GM12865 (cell line): ENCODE data around the gene JAZF1.

Source experiments
- DNase-seq: peaks from one replicate; pipeline ENCODE4 v3.0.0; 2010; ENCODE audit warnings: low read depth
- H3K4me3 ChIP-seq: 2 replicates; pipeline ENCODE4 v1.5.1; 2011; ENCODE audit warnings: mild to moderate bottlenecking, low read depth, low read length, control low read depth
- CTCF ChIP-seq: IDR thresholded peaks from 2 replicates; pipeline ENCODE4 v1.5.1; 2011; ENCODE audit warnings: low read length, control low read depth, low read depth, inconsistent platforms; ENCODE audit not compliant: insufficient read depth; ENCODE audit errors: missing control alignments

The JAZF1 gene

DNA sequence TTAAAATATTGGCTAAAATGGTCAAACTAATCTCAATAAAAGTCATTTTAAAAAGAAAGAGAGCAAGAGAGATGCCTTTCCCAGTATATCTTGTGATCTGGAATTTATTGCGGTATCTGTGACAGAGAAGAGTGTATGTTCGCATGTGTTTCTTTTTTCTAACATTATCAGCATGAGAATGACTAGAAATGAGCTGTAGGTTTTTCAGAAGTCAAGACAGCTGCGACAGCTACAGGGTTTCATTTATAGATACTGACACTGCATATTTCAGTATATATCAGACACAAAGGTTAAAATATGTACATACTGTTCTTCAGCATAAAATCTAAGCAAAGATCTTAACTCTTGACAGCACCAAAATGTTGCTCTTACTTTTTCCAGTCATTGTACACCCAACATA, 215.8 kb downstream of the JAZF1 start:
- TF ChIP-seq CTCF: no peak
- no peak for DNase-seq
- H3K4me3 ChIP-seq: no peak overlapping the region

DNA sequence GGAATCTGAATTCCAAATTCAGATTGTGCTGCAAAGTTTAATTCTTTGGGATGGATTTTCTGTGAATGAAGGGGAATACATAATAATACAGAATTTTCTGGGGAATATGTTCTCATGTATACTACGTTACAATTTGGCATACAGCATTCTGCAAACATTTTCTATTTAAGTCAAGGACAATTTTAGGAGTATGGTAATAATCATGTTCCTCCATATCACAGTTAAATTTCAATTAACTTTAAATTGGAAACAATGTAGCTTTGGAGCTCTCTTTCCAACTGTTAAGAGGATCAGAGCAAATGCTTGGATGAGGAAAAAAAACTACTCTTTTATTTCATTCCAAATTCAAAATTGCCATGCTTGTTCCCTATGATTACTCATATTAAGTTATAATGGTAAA, 217.5 kb downstream of the JAZF1 start:
- no peak for TF ChIP-seq CTCF
- no peak for DNase-seq
- no peak overlapping the region for H3K4me3 ChIP-seq

DNA sequence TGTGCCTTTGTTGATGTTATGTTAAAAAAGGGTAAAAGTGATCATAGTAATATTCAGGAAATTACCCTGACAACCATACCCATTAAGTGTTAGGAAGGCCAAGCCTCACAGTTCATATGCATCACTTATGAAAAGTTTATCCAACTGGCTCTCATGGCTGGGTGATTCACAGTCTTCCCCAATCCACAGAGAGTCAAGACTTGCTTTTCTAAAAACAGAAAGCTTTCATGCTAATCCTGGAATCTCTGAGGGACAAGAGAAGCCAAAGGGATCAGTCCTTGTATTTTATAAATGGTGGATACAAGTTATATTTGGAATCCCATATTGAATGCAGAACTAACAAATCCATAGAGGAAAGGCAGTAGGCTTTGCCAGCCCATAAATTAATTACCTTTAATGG, 218.3 kb downstream of the JAZF1 start:
- H3K4me3 ChIP-seq: no peak overlapping the region
- no peak for DNase-seq
- no peak for TF ChIP-seq CTCF

DNA sequence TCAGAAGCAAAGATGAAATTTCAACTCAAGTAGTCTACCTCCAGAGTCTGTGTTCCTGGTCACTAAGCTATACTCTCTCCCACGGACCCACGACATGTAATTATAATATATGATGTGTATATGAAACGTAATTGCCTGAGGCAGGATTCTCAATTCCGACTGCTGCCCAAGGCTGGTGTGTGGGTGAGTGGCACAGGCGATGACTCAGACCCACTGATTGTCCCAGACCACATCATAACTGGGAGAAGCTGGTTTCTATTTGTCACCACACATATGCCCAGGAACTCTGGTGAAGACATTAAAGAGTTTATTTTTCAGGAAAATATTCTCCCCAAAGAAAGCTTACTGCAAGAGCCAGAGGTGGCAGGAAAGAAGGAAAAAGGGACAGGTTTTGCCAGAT, 219.3 kb downstream of the JAZF1 start:
- DNase-seq: no peak
- H3K4me3 ChIP-seq: no peak overlapping the region
- no peak for TF ChIP-seq CTCF

DNA sequence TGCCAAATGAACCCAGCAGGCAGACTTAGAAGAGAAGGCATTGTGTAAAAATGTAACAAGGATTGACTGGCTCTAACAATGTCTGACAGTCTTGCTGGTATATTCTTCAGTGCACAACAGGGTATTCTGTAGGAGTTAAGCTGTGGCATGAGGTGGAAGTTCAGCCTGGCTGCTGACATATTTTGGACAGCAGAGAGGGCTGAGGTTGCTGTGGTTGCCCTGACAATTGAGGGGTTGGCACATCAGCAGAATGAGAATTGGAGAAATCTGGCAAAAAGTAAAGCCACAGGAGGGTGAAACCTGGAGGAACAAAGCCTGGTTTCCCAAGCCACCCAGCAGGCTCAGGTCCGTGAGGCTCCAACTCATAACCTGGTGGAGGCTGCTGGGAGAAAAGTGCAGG, 220.2 kb downstream of the JAZF1 start:
- H3K4me3 ChIP-seq: no peak overlapping the region
- no peak for TF ChIP-seq CTCF
- DNase-seq: no peak

GRCh38 chr7:27958933-27959548, 221.6 kb downstream of the JAZF1 start:
- no peak for DNase-seq
- no peak for TF ChIP-seq CTCF
- no peak overlapping the region for H3K4me3 ChIP-seq

GRCh38 chr7:27955596-27955995, 225.0 kb downstream of the JAZF1 start:
- no peak for TF ChIP-seq CTCF
- DNase-seq: no peak
- H3K4me3 ChIP-seq: no peak overlapping the region
